Mucosa of gallbladder (tissue), 1 donor: ENCODE measurements around the gene XPO6. TPM values are rescaled to one million over a fixed set of nuclear protein-coding genes. Genes with fewer than 3 reads are reported as not detected.
"Not testable (repeated sequence)": the region's sequence is repeated elsewhere in the genome, so short reads cannot be mapped to it uniquely, and the experiment has no call there.

Experiments
- DNase-seq: peaks from one replicate; pipeline ENCODE4 v3.0.0-alpha.2; 2020; ENCODE audit warnings: low spot score
- total RNA-seq: library from RNA; stranded (reverse); gene quantifications from one replicate; pipeline ENCODE4 v1.2.1, GENCODE V29; 2021
- donor health status: DM: no; HTN: no; CAD: no.

Gene XPO6
- total RNA-seq, 1 donor from 2014 or later: 88.4 TPM

GRCh38 chr16:28149011-28149888 lies 62.5 kb downstream of the XPO6 start:
- no peak for DNase-seq

DNA sequence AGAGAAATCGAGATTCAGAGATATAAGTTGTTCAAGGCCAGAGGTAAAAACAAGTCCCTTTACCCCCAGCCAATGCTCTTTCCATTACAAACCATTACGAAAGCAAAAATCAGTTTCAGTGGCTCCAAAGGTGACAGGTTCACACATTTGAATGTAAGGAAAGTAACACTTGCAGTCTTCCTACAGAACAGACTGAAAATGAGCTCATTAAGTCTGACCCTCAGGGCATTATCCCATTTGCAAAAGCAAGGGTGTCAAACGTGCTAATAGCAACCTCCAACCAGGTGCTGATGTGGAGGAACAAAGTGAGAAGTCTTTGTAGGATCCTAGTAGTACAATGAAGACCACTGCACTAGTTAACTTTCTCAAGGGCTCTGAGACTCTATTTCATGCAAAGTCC lies 65.2 kb downstream of the XPO6 start:
- DNase-seq: no peak

DNA sequence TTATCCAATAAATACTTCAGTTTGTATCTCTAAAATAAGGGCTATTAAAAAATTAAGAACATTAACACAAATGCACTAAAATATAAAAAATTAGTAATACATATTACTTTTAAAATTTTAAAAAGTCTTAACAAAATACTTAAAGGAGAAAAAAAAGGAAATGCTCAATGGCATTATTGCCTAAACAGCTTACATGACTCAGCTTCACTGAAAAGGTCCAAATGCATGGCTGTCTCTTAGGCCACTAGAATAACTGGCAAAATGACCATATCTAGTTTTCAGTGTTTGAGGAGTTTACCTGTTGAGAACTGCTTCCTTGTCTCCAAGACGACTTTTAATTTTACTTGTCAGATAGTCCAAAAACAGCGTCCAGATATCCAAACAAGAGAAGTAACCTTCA lies 66.0 kb downstream of the XPO6 start:
- no peak for DNase-seq

DNA sequence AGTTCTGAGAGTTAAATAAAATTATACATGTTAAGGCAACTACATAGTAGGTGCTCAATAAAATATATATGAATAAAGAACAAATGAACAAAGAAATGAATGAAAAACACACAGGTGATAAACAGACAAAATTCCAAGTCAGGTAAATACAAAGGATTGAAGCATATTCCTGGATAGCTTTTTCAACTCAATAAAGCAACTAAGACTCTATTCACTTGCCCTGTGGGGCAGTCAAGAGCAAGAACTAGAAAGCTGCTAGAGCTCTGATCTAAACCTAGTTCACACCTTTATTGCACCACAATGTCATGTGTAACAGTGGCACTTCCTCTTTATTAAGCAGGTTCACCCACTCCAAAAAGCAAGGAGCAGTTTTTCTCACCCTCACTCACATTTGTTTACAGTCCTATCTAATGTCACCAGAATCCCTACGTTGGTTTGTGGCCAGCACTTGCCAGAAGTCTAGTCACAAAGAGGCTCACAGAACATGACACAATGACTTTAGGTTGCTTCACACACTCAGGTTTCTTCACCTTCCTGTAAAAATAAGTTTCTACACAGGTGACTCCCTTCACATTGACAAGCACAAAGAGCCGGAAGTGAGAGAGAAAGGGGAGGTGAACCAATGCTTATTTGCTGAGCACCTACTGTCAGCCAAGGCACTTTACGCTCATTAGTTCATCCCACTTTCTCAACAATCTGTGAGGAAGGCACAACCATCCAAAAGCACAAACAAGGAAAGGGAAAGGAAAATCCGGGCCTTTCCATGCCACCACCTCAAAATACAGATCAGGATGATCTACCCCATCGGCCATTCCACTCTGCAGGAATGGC lies 70.8 kb downstream of the XPO6 start:
- peak; percentile 41 for DNase-seq

DNA sequence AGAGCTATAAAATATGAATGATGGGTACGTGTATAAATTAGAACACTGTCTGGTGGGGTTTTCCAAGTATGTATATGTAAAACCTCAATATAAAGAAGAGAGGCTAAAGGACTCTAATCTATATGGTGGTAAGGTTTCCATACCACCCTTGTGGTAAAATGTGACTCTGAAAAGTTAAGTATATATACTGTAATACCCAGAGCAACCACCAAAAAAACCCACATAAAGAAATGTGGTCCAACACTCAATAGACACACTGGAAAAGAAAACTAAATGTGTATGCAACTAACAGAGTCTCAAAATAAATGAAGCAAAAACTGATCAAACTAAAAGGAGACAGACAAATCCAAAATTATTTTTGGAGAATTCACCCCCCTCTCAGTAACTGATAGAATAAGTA lies 72.2 kb downstream of the XPO6 start:
- DNase-seq: no peak

- DNase-seq: no peak
These were observed 74.9 kb downstream of the XPO6 start for GRCh38 chr16:28136751-28137434.

DNA sequence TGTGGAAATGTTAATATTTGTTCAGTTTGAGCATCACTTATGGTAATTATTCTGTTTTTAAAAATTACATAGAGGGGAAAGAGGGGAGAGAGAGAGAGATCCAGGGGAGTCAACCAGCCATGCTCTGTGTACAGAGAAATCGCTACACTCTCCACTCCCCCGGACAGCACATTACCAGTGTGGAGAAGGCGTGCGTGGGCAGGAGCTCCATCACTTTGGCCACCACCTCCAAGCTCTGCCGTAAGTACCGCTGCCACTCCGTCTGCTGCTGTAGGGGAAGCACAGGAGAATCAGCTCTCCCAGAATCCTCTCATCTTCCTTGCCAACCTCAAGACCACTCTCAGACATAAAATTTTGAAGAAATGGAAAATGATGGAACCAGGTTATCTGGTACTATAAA lies 78.1 kb downstream of the XPO6 start:
- no peak for DNase-seq

- no peak for DNase-seq
These were observed 79.9 kb downstream of the XPO6 start for GRCh38 chr16:28131743-28132393.

DNA sequence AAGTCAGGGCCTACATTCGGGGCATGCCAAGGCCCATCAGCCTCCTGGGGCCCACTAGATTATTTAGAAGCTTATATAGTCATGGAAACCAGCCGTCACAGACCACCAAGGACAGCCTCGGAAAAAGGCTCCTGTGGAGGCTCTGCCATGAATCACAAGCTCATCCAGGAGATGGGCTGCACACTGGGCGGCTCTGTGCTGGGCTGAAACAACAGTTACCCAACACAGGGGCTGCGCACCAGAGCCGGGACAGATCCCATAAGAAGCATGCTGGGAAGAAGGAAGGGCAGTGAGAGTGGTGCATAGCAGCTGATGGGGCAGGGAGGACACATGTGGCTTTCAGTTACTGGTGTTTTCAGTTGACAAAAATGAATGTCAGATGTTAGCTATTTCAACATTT lies 80.6 kb downstream of the XPO6 start:
- no peak for DNase-seq

DNA sequence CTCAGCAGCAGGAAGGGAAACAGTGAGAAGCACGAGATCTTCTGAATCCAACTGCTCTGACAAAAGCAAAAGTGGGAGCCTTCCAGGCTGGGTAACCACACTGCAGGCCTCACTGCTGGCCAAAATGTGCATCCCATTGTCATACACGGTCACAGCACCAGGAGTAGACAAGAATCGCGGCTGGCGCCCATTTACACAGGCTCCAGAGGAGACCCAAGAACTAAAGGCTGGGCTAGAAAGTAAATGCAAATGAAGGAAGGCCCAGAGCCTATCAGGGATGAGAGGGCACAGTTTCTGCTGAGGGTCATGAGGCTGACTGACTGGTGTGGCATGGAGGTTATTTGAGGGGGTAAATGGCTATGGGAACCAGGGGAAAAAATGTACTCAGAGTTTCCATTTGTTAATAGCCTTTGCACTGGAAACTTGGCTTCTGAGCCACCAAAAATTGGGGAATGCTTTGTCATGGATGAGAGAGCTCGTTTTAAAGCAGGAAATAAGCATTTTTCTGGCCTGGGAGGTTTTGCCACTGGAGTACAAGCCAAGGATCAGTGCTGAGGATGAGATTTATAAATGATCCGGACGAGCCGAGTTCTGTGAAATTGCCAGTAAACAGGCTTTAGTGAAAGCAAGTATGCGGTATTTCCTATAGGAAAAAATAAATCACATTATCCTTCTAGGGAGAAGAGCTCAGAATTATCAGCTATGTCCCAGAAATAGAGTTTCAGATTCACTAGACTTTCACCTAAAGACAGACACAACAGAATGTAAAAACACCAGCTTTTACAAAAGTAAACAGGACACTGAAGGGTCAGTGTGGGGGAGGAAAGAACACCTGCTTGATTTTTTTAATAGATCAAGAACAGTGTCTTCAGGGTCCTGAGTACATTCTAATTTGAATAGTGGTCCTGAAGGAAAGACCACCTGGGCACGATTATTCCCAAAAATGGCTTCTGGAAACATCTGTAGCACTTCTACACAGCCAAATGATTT lies 81.4 kb downstream of the XPO6 start:
- no peak for DNase-seq

DNA sequence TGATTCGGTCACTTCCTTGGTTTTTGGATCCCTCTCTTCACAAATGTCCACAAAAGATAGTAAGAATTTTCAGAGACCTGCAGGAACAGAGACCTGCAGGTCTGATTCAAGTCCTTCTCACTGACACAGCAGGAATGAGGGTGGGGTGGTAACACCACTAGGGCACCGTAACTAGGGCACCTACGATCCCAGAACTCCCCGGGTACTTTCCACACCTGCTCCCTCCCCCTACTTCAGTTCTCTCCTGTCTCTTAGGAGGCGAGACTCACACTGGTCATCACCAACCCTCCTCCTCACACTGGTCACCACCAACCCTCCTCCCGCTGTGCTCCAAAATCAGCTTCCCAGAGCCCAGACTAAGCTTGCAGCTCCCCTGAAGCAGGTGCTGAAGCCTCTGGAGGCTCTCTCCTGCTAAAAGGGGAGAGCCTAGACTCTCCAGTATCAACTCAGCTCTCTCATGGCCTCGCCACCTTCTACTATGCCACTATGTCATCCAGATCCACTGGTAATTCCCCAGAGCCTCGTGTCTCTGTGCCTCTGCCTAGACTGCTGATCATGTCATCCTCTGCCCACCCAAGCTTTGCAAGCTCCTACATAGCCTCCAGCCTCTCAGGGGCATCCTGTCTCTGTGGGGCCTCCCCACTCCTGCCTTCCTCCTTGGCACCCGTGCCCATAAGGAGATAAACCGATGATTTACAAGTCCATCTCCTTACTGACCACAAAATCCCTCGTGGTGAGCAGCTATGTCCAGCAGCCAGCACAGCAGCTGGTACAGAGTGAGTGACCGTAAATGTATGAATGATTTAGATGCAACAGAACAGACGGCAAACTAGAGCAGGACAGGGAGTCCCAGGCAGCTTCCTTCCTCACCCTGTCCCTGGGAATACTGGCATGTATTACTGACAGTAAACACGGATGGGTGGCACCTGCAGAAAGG lies 84.8 kb downstream of the XPO6 start:
- DNase-seq: no peak

- DNase-seq: no peak
These were observed 86.2 kb downstream of the XPO6 start for GRCh38 chr16:28125592-28125991.

GRCh38 chr16:28121527-28121926 lies 90.2 kb downstream of the XPO6 start:
- no peak for DNase-seq

DNA sequence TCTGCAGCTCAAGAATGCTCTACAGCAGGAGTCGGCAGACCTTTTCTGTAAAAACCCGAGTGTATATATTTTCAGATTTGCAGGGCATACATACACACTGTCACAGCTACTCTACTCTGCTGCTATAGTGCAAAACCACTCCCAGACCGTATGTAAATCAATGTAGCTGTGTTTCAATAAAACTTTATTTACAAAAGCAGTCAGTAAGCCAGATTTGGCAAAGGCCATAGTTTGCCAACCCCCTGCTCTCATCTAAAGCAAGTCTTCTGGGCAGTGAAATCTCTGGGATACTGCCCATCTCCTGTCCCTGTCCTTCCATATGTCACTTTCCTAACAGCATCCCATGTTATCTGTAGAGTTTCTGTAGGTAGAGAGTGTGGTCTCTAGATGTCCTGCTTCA lies 91.0 kb downstream of the XPO6 start:
- DNase-seq: no peak

DNA sequence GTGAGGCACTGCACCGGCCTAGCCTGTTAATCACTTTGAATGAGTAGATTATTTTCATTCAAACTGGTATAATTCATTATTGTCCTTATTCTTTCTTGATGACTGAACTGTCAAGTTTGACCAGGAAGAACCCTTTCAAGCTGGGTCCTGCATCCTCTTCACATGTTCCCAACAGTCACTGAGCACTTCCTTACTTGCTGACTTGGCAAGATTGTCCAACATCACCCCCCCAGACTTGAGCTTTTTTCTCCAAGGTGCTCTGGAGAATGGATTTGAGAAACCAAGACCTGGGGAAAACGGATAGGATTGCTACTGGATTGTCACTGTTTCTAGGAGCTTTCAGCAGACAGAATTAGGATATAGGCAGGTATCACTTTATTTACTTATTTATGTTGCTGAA lies 93.1 kb downstream of the XPO6 start:
- no peak for DNase-seq

GRCh38 chr16:28117168-28117565 lies 94.6 kb downstream of the XPO6 start:
- DNase-seq: no peak

DNA sequence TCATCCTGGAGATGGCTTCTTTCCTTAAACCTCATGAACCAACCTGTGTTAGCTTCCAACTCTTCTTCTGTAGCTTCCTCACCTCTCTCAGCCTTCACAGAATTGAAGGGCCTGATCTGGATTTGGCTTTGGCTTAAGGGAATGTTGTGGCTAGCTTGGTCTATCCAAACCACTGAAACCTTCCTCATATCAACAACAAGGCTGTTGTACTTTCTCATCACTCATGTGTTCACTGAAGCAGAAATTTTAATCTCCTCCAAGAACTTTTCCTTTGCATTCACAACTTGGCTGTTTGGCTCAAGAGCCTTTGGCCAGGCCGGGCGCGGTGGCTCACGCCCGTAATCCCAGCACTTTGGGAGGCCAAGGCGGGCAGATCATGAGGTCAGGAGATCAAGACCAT lies 95.9 kb downstream of the XPO6 start:
- not testable (repeated sequence) for DNase-seq

DNA sequence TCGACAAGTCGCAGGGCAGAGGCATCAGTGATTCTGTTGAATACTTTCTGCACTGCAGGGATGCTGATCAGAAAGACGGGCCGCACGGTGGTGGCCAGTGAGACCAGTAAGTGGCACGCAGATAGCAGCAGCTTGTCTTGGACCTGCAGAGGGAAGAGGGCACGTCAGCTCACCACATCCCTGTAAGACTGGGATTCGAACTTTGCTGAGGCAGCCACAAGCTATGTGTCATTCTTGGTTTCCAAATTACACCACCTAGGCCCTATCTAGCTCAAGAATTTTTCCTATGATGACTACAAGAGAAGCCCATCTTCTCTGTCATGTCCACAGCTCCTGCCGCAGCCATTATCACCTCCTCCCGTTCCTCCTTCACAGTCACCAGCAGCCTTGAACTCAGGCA lies 98.9 kb downstream of the XPO6 start:
- no peak for DNase-seq

GRCh38 chr16:28110977-28111376 lies 100.8 kb downstream of the XPO6 start:
- DNase-seq: no peak

GRCh38 chr16:28110479-28110878 lies 101.3 kb downstream of the XPO6 start:
- no peak for DNase-seq
